MV-4-11 (cell line): ENCODE results near the gene FANCC.

Source experiments
- DNase-seq: peaks from one replicate; lab custom pipeline; 2025; lab: John Stamatoyannopoulos, UW

Gene FANCC

GRCh38 chr9:95317119-95317892 is at the start of gene FANCC:
FANCC (minus strand) TSS chr9:95317709; CDS start chr9:95249291, 68,418 bp downstream.
- peak; percentile 67 for DNase-seq

GRCh38 chr9:95366731-95367325 is 49.3 kb upstream of the FANCC start:
- DNase-seq: no peak

- DNase-seq: no peak
These were observed 48.3 kb upstream of the FANCC start for GRCh38 chr9:95365766-95366165.

- DNase-seq: no peak
These were observed 45.7 kb upstream of the FANCC start for GRCh38 chr9:95363051-95363841.

GRCh38 chr9:95360866-95361265 is 43.4 kb upstream of the FANCC start:
- DNase-seq: no peak

GRCh38 chr9:95357316-95357715 is 39.8 kb upstream of the FANCC start:
- DNase-seq: no peak

- no peak for DNase-seq
These were observed 38.0 kb upstream of the FANCC start for GRCh38 chr9:95355500-95355899.

- no peak for DNase-seq
These were observed 33.5 kb upstream of the FANCC start for GRCh38 chr9:95351051-95351450.

- DNase-seq: no peak
These were observed 32.8 kb upstream of the FANCC start for GRCh38 chr9:95350266-95350665.

- no peak for DNase-seq
These were observed 31.9 kb upstream of the FANCC start for GRCh38 chr9:95349091-95350038.

GRCh38 chr9:95346021-95346420 is 28.5 kb upstream of the FANCC start:
- no peak for DNase-seq

GRCh38 chr9:95344735-95345325 is 27.3 kb upstream of the FANCC start:
- peak; percentile 5 for DNase-seq

- DNase-seq: no peak
These were observed 26.3 kb upstream of the FANCC start for GRCh38 chr9:95343725-95344287.

GRCh38 chr9:95342571-95342970 is 25.1 kb upstream of the FANCC start:
- no peak for DNase-seq

GRCh38 chr9:95341293-95341962 is 23.9 kb upstream of the FANCC start:
- DNase-seq: no peak

- no peak for DNase-seq
These were observed 20.7 kb upstream of the FANCC start for GRCh38 chr9:95338243-95338642.

GRCh38 chr9:95336281-95336680 is 18.8 kb upstream of the FANCC start:
- DNase-seq: no peak

- no peak for DNase-seq
These were observed 15.9 kb upstream of the FANCC start for GRCh38 chr9:95333426-95333825.

- no peak for DNase-seq
These were observed 15.4 kb upstream of the FANCC start for GRCh38 chr9:95332860-95333259.

GRCh38 chr9:95330720-95331404 is 13.4 kb upstream of the FANCC start:
- DNase-seq: no peak
